ENCODE results near the gene CGNL1. TPM values are rescaled to one million over a fixed set of nuclear protein-coding genes. Genes with fewer than 3 reads are reported as not detected.

CGNL1 gene
- polyA plus RNA-seq, 1 of the 3 experiments (the other 2 are of a cell fraction), result 0.23 TPM

DNA sequence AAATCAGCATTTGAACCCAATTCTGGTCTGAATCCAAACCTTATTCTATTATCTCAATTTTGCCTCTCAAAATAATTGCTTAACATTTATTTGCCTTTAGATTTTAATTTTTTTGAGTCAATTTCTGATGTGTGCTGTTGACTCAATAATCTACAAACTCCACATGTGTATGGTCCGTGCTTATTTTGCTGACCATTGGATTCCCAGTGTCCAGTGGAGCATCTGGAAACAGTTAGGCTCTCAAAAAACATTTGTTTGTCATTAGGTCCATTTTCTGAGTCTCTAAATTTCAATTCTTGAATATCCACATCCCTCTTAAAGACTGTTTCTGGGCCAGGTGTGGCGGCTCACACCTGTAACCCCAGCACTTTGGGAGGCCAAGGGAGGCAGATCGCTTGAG, 196.2 kb downstream of the CGNL1 start:
- Histone ChIP-seq H3K79me2 (ENCODE audit: insufficient read depth) (no peaks in the 10 kb centered on the region), H3K36me3 (replicated peaks in 1 of 2; ENCODE audit: control insufficient read depth in 1 of 2, insufficient read depth in 2 of 2, low read length in 1 of 2) (no peaks in the 10 kb centered on the region), H3K9me2 (no peaks in the 10 kb centered on the region), H3K4me3 (ENCODE audit: low read depth in 2 of 2, low read length in 1 of 2) (no peak overlapping the region), H3K4me2 (no peak overlapping the region), H3K9me3 (no peaks in the 10 kb centered on the region), H3K9ac (no peak overlapping the region), H3K27me3 (ENCODE audit: insufficient read depth) (no peaks in the 10 kb centered on the region), H3K27ac (ENCODE audit: low read depth in 2 of 2, low read length in 1 of 2) (no peak overlapping the region), H3F3A (replicated peaks; ENCODE audit: insufficient read depth) (no peaks in the 10 kb centered on the region), H4K20me1 (ENCODE audit: insufficient read depth) (no peaks in the 10 kb centered on the region), H2AFZ (ENCODE audit: low read depth) (no peak overlapping the region), H3K4me1 (ENCODE audit: control insufficient read depth in 1 of 2, insufficient read depth in 2 of 2, low read depth in 1 of 2, low read length in 1 of 2) (peaks cover 0 to 13% of the 10 kb centered on the region in 2 experiments; a peak in 1 of 4 replicates)
- DNase-seq, result no peak
- ChIA-PET POLR2A (no interaction called here), CTCF (interaction anchor here (2.0 to 2.4 kb wide), 2 partner anchors 11 to 13 kb away, joined by 9 to 14 read pairs; no protein-coding TSS in a partner anchor)
- TF ChIP-seq, protein P1, sequence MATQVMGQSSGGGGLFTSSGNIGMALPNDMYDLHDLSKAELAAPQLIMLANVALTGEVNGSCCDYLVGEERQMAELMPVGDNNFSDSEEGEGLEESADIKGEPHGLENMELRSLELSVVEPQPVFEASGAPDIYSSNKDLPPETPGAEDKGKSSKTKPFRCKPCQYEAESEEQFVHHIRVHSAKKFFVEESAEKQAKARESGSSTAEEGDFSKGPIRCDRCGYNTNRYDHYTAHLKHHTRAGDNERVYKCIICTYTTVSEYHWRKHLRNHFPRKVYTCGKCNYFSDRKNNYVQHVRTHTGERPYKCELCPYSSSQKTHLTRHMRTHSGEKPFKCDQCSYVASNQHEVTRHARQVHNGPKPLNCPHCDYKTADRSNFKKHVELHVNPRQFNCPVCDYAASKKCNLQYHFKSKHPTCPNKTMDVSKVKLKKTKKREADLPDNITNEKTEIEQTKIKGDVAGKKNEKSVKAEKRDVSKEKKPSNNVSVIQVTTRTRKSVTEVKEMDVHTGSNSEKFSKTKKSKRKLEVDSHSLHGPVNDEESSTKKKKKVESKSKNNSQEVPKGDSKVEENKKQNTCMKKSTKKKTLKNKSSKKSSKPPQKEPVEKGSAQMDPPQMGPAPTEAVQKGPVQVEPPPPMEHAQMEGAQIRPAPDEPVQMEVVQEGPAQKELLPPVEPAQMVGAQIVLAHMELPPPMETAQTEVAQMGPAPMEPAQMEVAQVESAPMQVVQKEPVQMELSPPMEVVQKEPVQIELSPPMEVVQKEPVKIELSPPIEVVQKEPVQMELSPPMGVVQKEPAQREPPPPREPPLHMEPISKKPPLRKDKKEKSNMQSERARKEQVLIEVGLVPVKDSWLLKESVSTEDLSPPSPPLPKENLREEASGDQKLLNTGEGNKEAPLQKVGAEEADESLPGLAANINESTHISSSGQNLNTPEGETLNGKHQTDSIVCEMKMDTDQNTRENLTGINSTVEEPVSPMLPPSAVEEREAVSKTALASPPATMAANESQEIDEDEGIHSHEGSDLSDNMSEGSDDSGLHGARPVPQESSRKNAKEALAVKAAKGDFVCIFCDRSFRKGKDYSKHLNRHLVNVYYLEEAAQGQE (IDR thresholded peaks at IDR 0.05; ENCODE audit: low read depth, low read length), result no peak
- TF ChIP-seq TCF12 (IDR thresholded peaks at IDR 0.05), result no peak
- TF ChIP-seq FOXM1 (IDR thresholded peaks at IDR 0.05; ENCODE audit: low read depth), result no peak
- TF ChIP-seq MXI1 (IDR thresholded peaks at IDR 0.05; ENCODE audit: low read depth, low read length), result no peak
- no peak for TF ChIP-seq RCOR1 (IDR thresholded peaks at IDR 0.05; ENCODE audit: low read length)
- no peak for TF ChIP-seq JUND (IDR thresholded peaks at IDR 0.05)
- no peak for TF ChIP-seq USF1 (IDR thresholded peaks at IDR 0.05; ENCODE audit: borderline replicate concordance, low read depth)
- 70% methylated on average over 3 of the region's 3 CpGs for WGBS (ENCODE audit: low lambda C conversion rate)

- H3K4me3 ChIP-seq (ENCODE audit: low read depth in 2 of 2, low read length in 1 of 2), result no peak overlapping the region
- no peaks in the 10 kb centered on the region for H3F3A ChIP-seq (replicated peaks; ENCODE audit: insufficient read depth)
- H3K9me3 ChIP-seq, result no peaks in the 10 kb centered on the region
- peak overlapping the region in 1 of 2 experiments; percentile 4; a peak in 1 of 4 replicates for H3K27ac ChIP-seq (ENCODE audit: low read depth in 2 of 2, low read length in 1 of 2)
- no peak for DNase-seq
- H3K36me3 ChIP-seq (replicated peaks in 1 of 2; ENCODE audit: control insufficient read depth in 1 of 2, insufficient read depth in 2 of 2, low read length in 1 of 2), result no peaks in the 10 kb centered on the region
- H3K79me2 ChIP-seq (ENCODE audit: insufficient read depth), result no peaks in the 10 kb centered on the region
- H3K27me3 ChIP-seq (ENCODE audit: insufficient read depth), result no peaks in the 10 kb centered on the region
- no peak overlapping the region for H2AFZ ChIP-seq (ENCODE audit: low read depth)
- H4K20me1 ChIP-seq (ENCODE audit: insufficient read depth), result no peaks in the 10 kb centered on the region
- CTCF ChIA-PET, result interaction anchor here (0.9 to 2.4 kb wide), 3 partner anchors 11 to 14 kb away, joined by 4 to 14 read pairs (median 9); no protein-coding TSS in a partner anchor
- TF ChIP-seq, protein P1 (IDR thresholded peaks at IDR 0.05; ENCODE audit: low read depth, low read length), result no peak
- TF ChIP-seq POLR2AphosphoS5 (IDR thresholded peaks at IDR 0.05; ENCODE audit: low read depth, low read length) (no peak), TAF1 (IDR thresholded peaks at IDR 0.05; ENCODE audit: borderline replicate concordance, low read depth, low read length) (no peak), JUND (IDR thresholded peaks at IDR 0.05) (no peak), RXRA (IDR thresholded peaks at IDR 0.05; ENCODE audit: borderline replicate concordance, low read depth) (no peak), GABPA (IDR thresholded peaks at IDR 0.05; ENCODE audit: low read depth) (no peak), SMC3 (IDR thresholded peaks at IDR 0.05; ENCODE audit: low read depth, low read length) (no peak), YY1 (IDR thresholded peaks at IDR 0.05; ENCODE audit: low read depth) (no peak), NFIC (IDR thresholded peaks at IDR 0.05; ENCODE audit: borderline replicate concordance) (no peak), CHD2 (IDR thresholded peaks at IDR 0.05; ENCODE audit: low read length, partially characterized antibody) (no peak), FOSL2 (IDR thresholded peaks at IDR 0.05; ENCODE audit: borderline replicate concordance, low read depth) (no peak), NRF1 (IDR thresholded peaks at IDR 0.05; ENCODE audit: low read depth, low read length) (no peak)
- H3K4me1 ChIP-seq (ENCODE audit: control insufficient read depth in 1 of 2, insufficient read depth in 2 of 2, low read depth in 1 of 2, low read length in 1 of 2), result peaks cover 0 to 13% of the 10 kb centered on the region in 2 experiments; a peak in 1 of 4 replicates
- POLR2A ChIA-PET, result no interaction called here
- H3K9me2 ChIP-seq, result no peaks in the 10 kb centered on the region
- H3K9ac ChIP-seq, result no peak overlapping the region
- no peak overlapping the region for H3K4me2 ChIP-seq
- 50% methylated on average over 3 of the region's 4 CpGs for WGBS (ENCODE audit: low lambda C conversion rate)
Measured at GRCh38 chr15:57573151-57573550, 196.8 kb downstream of the CGNL1 start.
